ENCODE results near the gene WWOX.

DNA sequence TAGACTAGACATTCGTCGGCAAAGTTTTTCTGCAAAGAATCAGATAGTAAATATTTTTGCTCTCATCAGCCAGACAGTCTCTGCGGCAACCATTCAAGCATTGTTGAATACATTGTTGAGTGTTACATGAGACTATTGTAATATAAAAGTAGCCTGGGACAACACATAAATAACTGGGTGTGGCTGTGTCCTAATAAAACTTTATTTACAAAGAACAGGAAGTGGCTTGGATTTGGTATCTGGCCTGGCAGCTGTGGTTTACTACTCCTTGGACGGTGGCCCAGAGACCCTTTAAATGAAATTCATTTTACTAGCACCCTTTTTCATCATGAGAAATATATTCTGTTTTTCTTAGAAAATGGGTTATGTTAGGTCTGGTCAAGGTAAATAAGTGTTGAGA lies 297.2 kb downstream of the WWOX start:
- TF ChIP-seq EZH2 (IDR thresholded peaks at IDR 0.05) = no peak
- no peak for TF ChIP-seq POLR2AphosphoS5 (IDR thresholded peaks at IDR 0.05; ENCODE audit: borderline replicate concordance, low read depth, low read length)
- TF ChIP-seq FOXP2 (optimal IDR thresholded peaks at IDR 0.05; ENCODE audit: control extremely low read depth, extremely low read length, insufficient read depth) = no peak

Measured in SK-N-MC (cell line).